ENCODE data around the gene RAB28. TPM values are rescaled to one million over a fixed set of nuclear protein-coding genes. Genes with fewer than 3 reads are reported as not detected.
"Not testable (repeated sequence)": the region's sequence is repeated elsewhere in the genome, so short reads cannot be mapped to it uniquely, and the experiment has no call there.

RAB28 gene
- total and polyA plus RNA-seq, 4 donors = 11.3 to 27.7 (median 15.0) TPM

- Histone ChIP-seq H3K27ac (ENCODE audit: low read depth in 1 of 2, low read length in 1 of 2) (peak overlapping the region in 1 of 2 donors; percentile 68), H3K27me3 (ENCODE audit: control insufficient read depth in 3 of 3, insufficient read depth in 3 of 3, low read length in 2 of 3) (no peaks in the 10 kb centered on the region), H3K9ac (ENCODE audit: insufficient read depth in 1 of 2, low read length in 2 of 2) (no peak overlapping the region), H3K9me3 (ENCODE audit: control insufficient read depth in 4 of 4, insufficient read depth in 3 of 4, low read length in 3 of 4) (peaks cover 0 to 4% (median 2%) of the 10 kb centered on the region in 4 donors), H3K4me1 (ENCODE audit: control insufficient read depth in 5 of 5, insufficient read depth in 5 of 5, low read length in 5 of 5) (peaks cover 0 to 12% (median 9%) of the 10 kb centered on the region in 5 donors), H3K36me3 (ENCODE audit: control insufficient read depth in 4 of 4, insufficient read depth in 4 of 4, low read length in 4 of 4) (peaks cover 0 to 2% (median 0%) of the 10 kb centered on the region in 4 donors), H3K4me3 (no peak overlapping the region)
- no peak for TF ChIP-seq CTCF (IDR thresholded peaks at IDR 0.05; ENCODE audit: control extremely low read depth, extremely low read depth)
- ATAC-seq (ENCODE audit: insufficient read depth, low FRiP score) (no peak), DNase-seq (peak in 2 of 3 donors; percentile 34 to 43)
- WGBS, 2 donors = 69 to 85% methylated on average over 6 of the region's 6 CpGs
These were observed 70.3 kb downstream of the RAB28 start for GRCh38 chr4:13413729-13414437.

GRCh38 chr4:13411942-13412341 is 72.2 kb downstream of the RAB28 start:
- H3K9me3 ChIP-seq (ENCODE audit: control insufficient read depth in 4 of 4, insufficient read depth in 3 of 4, low read length in 3 of 4) = peaks cover 0 to 4% (median 0%) of the 10 kb centered on the region in 4 donors
- H3K4me1 ChIP-seq (ENCODE audit: control insufficient read depth in 5 of 5, insufficient read depth in 5 of 5, low read length in 5 of 5) = peaks cover 0 to 12% (median 7%) of the 10 kb centered on the region in 5 donors
- WGBS, 2 donors = 50% methylated on average over 2 of the region's 2 CpGs
- H3K27ac ChIP-seq (ENCODE audit: low read depth in 1 of 2, low read length in 1 of 2) = no peak overlapping the region
- ATAC-seq (ENCODE audit: insufficient read depth, low FRiP score) (no peak), DNase-seq (no peak)
- no peak overlapping the region for H3K4me3 ChIP-seq
- TF ChIP-seq CTCF (IDR thresholded peaks at IDR 0.05; ENCODE audit: control extremely low read depth, extremely low read depth) = no peak
- no peaks in the 10 kb centered on the region for H3K27me3 ChIP-seq (ENCODE audit: control insufficient read depth in 3 of 3, insufficient read depth in 3 of 3, low read length in 2 of 3)
- peaks cover 0 to 5% (median 0%) of the 10 kb centered on the region in 4 donors for H3K36me3 ChIP-seq (ENCODE audit: control insufficient read depth in 4 of 4, insufficient read depth in 4 of 4, low read length in 4 of 4)
- H3K9ac ChIP-seq (ENCODE audit: insufficient read depth in 1 of 2, low read length in 2 of 2) = no peak overlapping the region

GRCh38 chr4:13409324-13409723 is 74.8 kb downstream of the RAB28 start:
- Histone ChIP-seq H3K9ac (ENCODE audit: insufficient read depth in 1 of 2, low read length in 2 of 2) (no peak overlapping the region), H3K9me3 (ENCODE audit: control insufficient read depth in 4 of 4, insufficient read depth in 3 of 4, low read length in 3 of 4) (no peaks in the 10 kb centered on the region), H3K27ac (ENCODE audit: low read depth in 1 of 2, low read length in 1 of 2) (no peak overlapping the region), H3K4me1 (ENCODE audit: control insufficient read depth in 5 of 5, insufficient read depth in 5 of 5, low read length in 5 of 5) (peaks cover 0 to 10% (median 3%) of the 10 kb centered on the region in 5 donors), H3K36me3 (ENCODE audit: control insufficient read depth in 4 of 4, insufficient read depth in 4 of 4, low read length in 4 of 4) (peaks cover 0 to 5% (median 0%) of the 10 kb centered on the region in 4 donors), H3K4me3 (no peak overlapping the region), H3K27me3 (ENCODE audit: control insufficient read depth in 3 of 3, insufficient read depth in 3 of 3, low read length in 2 of 3) (no peaks in the 10 kb centered on the region)
- TF ChIP-seq CTCF (IDR thresholded peaks at IDR 0.05; ENCODE audit: control extremely low read depth, extremely low read depth) = no peak
- 99% methylated on average over 2 of the region's 2 CpGs for WGBS, 2 donors
- no peak for DNase-seq
- ATAC-seq (ENCODE audit: insufficient read depth, low FRiP score) = no peak

GRCh38 chr4:13406156-13406555 is 78.0 kb downstream of the RAB28 start:
- not testable (repeated sequence) for ATAC-seq (ENCODE audit: insufficient read depth, low FRiP score); H3K4me3 ChIP-seq; H3K36me3 ChIP-seq (ENCODE audit: control insufficient read depth in 4 of 4, insufficient read depth in 4 of 4, low read length in 4 of 4); H3K27ac ChIP-seq (ENCODE audit: low read depth in 1 of 2, low read length in 1 of 2); H3K4me1 ChIP-seq (ENCODE audit: control insufficient read depth in 5 of 5, insufficient read depth in 5 of 5, low read length in 5 of 5); H3K9me3 ChIP-seq (ENCODE audit: control insufficient read depth in 4 of 4, insufficient read depth in 3 of 4, low read length in 3 of 4); H3K9ac ChIP-seq (ENCODE audit: insufficient read depth in 1 of 2, low read length in 2 of 2); H3K27me3 ChIP-seq (ENCODE audit: control insufficient read depth in 3 of 3, insufficient read depth in 3 of 3, low read length in 2 of 3); DNase-seq
- WGBS, 2 donors = 96 to 99% methylated on average over 3 of the region's 3 CpGs

Data from lung (tissue), 12 donors.